HG02938 (cell line): ENCODE results near the gene PLXNA1.

ENCODE experiments used
- ATAC-seq: cut with Tn5 transposase; IDR thresholded peaks from one replicate; pipeline ENCODE4 v1.9.1; 2021; ENCODE audit warnings: mild to moderate bottlenecking, moderate library complexity; ENCODE audit not compliant: unreplicated experiment

The PLXNA1 gene

DNA sequence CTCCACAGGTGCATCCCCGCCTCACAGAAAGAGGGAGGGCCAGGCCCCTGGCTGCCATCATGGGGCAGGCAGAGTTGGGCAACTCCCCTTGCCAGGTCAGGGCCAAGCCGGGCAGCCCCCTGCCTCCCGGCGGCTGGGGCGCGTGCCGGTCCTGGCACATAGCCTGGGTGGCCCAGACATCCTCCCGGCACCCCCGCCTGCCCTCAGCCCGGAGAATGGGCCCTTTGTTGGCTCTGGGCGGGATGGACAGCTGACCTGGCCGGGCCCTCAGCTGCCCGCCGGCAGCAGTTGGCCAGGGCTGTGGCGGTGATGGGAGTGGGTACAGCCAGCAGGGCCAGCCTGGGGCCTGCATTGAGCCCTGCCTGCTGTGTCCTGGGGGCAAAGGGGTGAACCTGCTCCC, 16.5 kb downstream of the PLXNA1 start:
- ATAC-seq = no peak

- no peak for ATAC-seq
Observed at GRCh38 chr3:127000119-127000518, 17.2 kb downstream of the PLXNA1 start.

DNA sequence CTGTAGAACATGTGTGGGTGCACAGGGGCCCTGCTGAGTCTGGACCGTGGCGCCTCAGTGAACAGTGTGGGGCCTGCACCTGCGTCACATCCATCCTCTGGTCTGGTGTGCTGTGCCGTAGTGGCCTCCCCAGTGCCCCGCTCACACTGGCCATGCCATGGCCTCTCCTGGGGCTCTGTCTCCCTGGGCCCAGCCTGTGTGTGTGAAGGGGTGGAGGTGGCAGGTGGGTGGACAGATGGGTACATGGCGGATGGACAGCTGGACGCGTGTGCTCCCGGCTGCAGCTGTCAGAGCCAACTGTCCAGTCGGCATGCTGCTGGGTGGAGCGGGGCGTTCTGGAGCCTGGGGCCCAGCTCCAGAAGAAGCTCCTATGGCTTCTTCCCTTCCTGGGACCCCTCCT, 17.8 kb downstream of the PLXNA1 start:
- no peak for ATAC-seq

- ATAC-seq = no peak
Observed at GRCh38 chr3:127001486-127002194, 18.7 kb downstream of the PLXNA1 start.

- ATAC-seq = no peak
Observed at GRCh38 chr3:127002195-127003174, 19.6 kb downstream of the PLXNA1 start.

DNA sequence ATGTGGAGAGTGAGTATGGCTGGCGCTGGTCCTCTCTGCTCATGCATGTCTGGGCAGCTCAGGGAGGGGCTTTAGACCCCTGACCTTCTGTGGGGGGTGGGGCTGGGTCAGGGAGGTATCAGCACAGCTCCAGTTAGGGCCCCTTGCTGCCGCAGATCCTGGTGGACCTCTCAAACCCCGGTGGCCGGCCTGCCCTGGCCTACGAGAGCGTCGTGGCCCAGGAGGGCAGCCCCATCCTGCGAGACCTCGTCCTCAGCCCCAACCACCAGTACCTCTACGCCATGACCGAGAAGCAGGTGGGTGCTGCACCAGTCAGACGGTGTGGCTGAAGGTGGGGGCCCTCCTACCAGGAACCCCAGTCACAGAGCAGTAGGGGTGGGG, 20.2 kb downstream of the PLXNA1 start:
- no peak for ATAC-seq

DNA sequence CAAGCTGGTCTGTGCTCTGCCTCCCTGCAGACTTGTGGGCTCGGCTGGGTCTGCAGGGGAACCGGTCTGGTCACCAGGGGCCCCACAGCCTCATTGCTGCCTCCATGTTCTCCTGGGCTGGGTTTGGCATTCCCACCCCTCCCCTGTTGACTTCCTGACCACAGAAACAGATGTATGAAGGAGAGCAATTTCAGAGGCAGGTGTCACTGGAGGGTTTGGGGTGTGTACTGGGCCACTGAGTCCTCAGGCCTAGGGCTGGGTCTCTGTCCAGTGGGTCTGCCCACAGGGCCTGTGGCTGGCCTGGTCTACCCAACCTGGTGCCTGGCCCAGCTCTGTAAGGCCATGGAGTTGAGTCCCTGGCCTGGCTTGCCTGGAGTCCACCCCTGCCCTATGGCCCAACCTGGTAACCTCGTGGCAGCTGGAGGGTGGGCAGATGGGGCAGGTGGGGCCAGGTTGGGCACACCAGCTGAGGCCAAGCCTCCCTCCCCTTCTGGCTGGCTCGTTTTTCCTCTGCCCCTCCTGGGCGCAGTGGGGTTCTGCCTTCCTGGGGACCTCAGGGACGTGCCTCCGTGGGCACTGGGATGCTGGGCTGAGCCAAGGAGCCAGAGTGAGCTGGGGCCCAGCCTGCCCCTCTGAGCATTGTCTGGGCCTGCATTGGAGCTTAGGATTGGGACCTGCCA, 20.8 kb downstream of the PLXNA1 start:
- no peak for ATAC-seq

DNA sequence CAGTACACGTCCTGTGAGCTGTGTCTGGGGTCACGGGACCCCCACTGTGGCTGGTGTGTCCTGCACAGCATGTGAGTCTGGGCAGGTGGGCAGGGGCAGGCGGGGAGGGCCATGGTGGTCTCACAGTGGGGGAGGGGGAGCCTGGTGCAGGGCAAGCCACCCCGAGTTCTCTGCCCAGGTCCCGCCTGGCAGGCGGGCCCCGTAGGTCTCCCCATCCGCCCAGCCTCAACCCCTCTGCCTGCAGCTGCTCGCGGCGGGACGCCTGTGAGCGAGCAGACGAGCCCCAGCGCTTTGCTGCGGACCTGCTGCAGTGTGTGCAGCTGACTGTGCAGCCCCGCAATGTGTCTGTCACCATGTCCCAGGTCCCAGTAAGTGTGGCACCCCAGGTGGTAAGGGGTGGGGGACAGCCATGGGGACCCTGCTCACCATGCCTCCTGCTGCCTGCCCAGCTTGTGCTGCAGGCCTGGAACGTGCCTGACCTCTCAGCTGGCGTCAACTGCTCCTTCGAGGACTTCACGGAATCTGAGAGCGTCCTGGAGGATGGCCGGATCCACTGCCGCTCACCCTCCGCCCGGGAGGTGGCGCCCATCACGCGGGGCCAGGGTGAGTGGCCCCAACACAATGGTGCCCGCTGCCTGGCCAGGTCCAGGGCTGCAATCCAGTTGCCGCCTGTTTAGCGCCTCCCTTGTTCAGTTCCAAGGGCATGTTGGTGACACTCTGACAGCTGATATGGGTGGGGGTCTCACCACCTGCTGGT, 21.9 kb downstream of the PLXNA1 start:
- ATAC-seq = no peak

GRCh38 chr3:127005864-127006500, 23.1 kb downstream of the PLXNA1 start:
- no peak for ATAC-seq

DNA sequence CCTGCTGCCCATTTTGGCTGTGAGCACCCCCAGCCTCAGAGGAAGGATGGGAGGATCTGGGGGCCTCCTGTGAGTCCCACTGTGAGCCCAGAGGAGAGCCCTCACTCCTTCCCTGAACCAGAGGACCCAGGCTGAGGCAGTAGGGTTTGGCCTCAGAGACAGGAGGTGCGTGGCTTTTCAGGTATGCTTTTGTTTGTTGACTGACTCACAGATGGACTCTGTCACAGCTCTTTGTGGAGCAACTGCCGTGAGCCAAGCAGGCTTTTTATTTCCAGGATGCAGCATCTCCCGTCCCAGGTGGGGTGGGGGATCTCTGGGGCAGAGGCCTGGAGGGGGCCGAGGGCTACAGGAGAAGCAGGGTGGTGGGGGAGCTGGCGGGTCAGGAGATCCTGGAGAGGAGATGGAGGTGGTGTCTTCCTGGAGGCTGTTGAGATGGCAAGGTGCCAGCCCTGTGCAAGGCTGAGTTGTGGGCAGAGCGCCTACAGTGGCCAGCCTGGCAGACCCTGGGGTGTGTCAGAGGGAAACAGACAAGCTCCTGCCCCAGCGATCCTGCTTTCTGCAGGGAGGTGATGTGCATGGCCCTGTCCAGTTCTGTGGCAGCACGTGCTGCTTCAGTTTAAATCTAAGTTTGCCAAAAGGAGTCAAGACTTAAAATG, 24.0 kb downstream of the PLXNA1 start:
- ATAC-seq = no peak

DNA sequence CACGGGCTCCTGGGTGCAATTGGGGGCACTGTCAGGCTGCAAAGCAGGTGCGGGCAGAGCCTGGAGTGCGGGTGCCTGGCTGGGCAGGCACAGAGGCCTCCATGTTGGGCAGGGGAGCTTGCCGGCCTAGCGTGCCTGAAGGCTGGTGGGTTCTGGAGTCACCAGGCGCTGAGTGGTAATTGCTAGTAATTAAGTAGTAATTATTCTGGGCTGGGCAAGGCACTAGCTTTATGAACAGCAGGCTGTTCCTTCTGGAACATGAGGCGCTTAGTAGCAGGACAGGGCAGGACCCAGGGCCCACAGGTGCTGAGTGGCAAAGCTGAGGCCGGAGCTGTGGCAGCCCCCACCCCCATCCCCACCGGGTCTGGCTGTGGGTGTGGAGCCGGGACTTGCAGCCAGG, 25.3 kb downstream of the PLXNA1 start:
- no peak for ATAC-seq

DNA sequence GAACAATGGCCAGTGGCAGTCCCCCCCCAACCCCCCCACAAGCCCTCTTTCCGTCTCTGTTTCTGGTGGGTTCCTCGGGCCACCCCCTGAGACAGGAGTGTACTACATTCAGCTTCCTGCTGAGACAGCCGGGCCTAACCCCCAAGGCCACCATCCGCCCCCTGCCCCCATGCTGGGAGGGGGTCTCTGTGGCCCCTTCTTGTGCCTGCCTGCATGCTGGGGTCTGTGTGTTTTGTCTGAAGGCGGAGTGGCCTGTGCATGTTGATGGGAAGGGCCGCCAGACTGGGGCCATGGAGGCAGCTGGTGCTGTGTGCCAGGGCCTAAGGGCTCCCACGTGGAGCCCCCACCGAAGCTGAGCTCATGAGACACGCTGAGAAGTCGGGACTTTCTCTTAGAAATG, 26.6 kb downstream of the PLXNA1 start:
- ATAC-seq = no peak

GRCh38 chr3:127011270-127011992, 28.5 kb downstream of the PLXNA1 start:
- no peak for ATAC-seq

DNA sequence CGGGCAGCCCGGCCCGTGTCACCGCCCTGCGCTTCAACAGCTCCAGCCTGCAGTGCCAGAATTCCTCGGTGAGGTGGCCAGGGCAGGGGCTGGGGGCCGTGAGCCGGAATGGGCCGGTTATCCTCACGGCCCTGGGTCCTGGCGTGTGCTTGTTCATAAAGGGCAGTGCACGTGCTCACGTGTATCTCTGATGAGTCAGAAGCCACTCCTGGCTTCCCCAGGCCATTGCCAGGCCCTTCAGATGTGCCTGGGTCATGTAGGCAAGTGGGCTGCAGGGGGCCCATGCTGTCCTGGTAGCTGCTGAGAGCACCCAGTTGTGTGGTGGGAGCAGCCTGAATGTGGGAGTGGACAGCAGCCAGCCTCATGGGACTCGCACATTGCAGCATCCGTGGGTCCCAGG, 29.2 kb downstream of the PLXNA1 start:
- ATAC-seq = no peak

GRCh38 chr3:127013181-127013580, 30.3 kb downstream of the PLXNA1 start:
- no peak for ATAC-seq

GRCh38 chr3:127013758-127014535, 31.0 kb downstream of the PLXNA1 start:
- ATAC-seq = no peak

DNA sequence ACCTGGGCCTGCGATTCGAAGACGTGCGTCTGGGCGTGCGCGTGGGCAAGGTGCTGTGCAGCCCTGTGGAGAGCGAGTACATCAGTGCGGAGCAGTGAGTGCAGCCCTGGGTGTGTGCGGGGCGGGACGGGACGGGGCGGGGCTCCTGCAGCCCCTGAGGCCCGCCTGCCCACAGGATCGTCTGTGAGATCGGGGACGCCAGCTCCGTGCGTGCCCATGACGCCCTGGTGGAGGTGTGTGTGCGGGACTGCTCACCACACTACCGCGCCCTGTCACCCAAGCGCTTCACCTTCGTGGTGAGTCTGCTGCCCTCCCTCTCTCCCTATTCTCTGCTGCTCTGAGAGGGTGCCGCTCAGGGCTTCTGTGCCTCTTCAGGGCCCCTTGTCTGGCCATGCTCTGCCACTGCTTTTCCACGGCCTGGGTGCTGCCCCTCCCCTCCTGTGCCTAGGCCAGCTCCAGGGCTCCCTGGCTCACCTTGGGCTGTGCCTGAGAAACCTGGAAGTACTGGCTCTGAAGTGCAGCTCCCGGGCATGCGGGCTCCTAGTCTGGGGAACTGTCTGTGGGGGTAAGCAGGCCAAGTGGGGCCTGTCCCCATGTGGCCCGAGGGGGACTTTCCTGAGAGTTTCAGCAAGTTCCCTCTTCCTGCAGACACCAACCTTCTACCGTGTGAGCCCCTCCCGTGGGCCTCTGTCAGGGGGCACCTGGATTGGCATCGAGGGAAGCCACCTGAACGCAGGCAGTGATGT, 31.8 kb downstream of the PLXNA1 start:
- ATAC-seq = peak; percentile 20
